DND-41 (cell line): ENCODE measurements around the gene FLRT1.

Experiments used
- ATAC-seq: fragments of 200-7000 bp; cut with Tn5 transposase; 3 replicates; pipeline ENCODE4 v1.9.1; 2021; ENCODE audit warnings: low read depth; ENCODE audit not compliant: insufficient read depth
- DNase-seq: peaks from one replicate; pipeline ENCODE4 v3.0.0-alpha.2; 2020
- H2AFZ ChIP-seq: 2 replicates; pipeline ENCODE4 v1.6.0; 2012; ENCODE audit warnings: low read depth, low read length
- H3K27ac ChIP-seq: 2 replicates; pipeline ENCODE4 v1.5.1; 2012; ENCODE audit warnings: low read length, inconsistent platforms
- H3K27me3 ChIP-seq: fragments of 200-600 bp; sonication (generic); 2 replicates; pipeline ENCODE4 v1.6.0; 2012; ENCODE audit warnings: low read length, mild to moderate bottlenecking, inconsistent platforms; ENCODE audit not compliant: insufficient read depth, poor library complexity
- H3K36me3 ChIP-seq: 2 replicates; pipeline ENCODE4 v1.5.1; 2012; ENCODE audit warnings: low read length, inconsistent platforms; ENCODE audit not compliant: insufficient read depth
- H3K4me1 ChIP-seq: 2 replicates; pipeline ENCODE4 v1.5.1; 2012; ENCODE audit warnings: mild to moderate bottlenecking, low read length; ENCODE audit not compliant: insufficient read depth
- H3K4me2 ChIP-seq: 2 replicates; pipeline ENCODE4 v1.6.0; 2012; ENCODE audit warnings: mild to moderate bottlenecking, moderate library complexity, low read length, inconsistent platforms; ENCODE audit not compliant: insufficient read depth
- H3K4me3 ChIP-seq, 2 experiments: fragments of 200-600 bp in 1 of 2; shearing (Covaris generic) in 1 of 2; 2 replicates each; pipeline ENCODE4 v1.5.1; 2012 to 2016; ENCODE audit warnings: inconsistent platforms in 2 of 2, low read length in 2 of 2, mild to moderate bottlenecking in 2 of 2, low read depth in 1 of 2, moderate library complexity in 1 of 2
- H3K79me2 ChIP-seq: 2 replicates; pipeline ENCODE4 v1.6.0; 2012; ENCODE audit warnings: low read length, inconsistent platforms; ENCODE audit not compliant: insufficient read depth
- H3K9ac ChIP-seq: 2 replicates; pipeline ENCODE4 v1.6.0; 2012; ENCODE audit warnings: low read depth, mild to moderate bottlenecking, inconsistent platforms, low read length, moderate library complexity
- H3K9me3 ChIP-seq: 2 replicates; pipeline ENCODE4 v1.5.1; 2012; ENCODE audit warnings: low read length, moderate library complexity, mild to moderate bottlenecking, inconsistent platforms; ENCODE audit not compliant: insufficient read depth, severe bottlenecking
- H4K20me1 ChIP-seq: 2 replicates; pipeline ENCODE4 v1.6.0; 2012; ENCODE audit warnings: low read length; ENCODE audit not compliant: insufficient read depth
- EZH2 ChIP-seq: IDR thresholded peaks from 3 replicates; pipeline ENCODE4 v1.6.1; 2012; ENCODE audit warnings: borderline replicate concordance, low read depth, mild to moderate bottlenecking, moderate library complexity, low read length, inconsistent platforms; ENCODE audit not compliant: severe bottlenecking
- TF ChIP-seq, protein P1 (sequence below): IDR thresholded peaks from 2 replicates; pipeline ENCODE4 v1.5.1; 2012; ENCODE audit warnings: borderline replicate concordance, low read length, moderate library complexity, mild to moderate bottlenecking; ENCODE audit not compliant: poor library complexity, severe bottlenecking; ENCODE audit errors: extremely low read depth

FLRT1 gene

DNA sequence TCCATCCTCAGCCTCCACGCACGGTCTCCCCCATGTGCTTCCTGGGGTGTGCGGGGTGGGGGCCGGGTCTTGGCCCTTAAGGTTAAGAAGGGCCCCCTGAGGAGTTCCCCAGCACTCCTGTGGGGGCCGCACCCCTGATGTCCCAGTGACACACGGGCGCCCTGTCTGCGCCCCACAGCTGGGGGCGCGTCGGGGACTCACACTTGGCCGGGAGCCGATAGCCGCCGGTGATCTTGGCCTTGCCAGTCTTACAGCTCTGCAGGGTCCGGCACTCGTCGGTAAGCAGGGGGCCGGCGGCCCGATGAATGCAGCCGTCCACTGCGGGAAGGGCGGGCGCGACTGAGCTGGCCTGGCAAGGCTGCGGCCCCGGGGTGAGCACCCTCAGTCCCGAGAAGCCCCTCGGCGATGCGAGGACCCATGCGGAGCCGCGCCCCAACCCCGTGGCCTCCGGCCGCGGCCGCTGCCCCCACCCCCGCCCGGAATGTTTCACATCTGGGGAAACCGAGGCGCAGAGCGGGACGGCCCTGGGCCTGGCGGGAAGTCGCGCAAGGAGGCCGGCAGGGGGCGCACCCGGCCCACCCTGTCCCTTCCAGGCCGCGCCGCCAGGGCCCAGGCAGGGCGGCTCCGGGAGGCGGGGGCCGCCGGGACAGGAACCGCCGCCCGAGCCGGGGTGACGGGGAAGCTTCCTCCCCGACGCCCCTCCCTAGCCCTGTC is 35.5 kb upstream of the FLRT1 start:
- peaks cover 67% of the 10 kb centered on the region for H3K36me3 ChIP-seq
- no peak overlapping the region for H3K27ac ChIP-seq
- H3K4me2 ChIP-seq: no peak overlapping the region
- no peaks in the 10 kb centered on the region for H3K4me1 ChIP-seq
- H3K27me3 ChIP-seq: no peaks in the 10 kb centered on the region
- H3K4me3 ChIP-seq: no peak overlapping the region
- peaks cover 6% of the 10 kb centered on the region; the same call in 1 of the 2 replicates for H3K79me2 ChIP-seq
- no peak overlapping the region for H3K9ac ChIP-seq
- no peaks in the 10 kb centered on the region for H3K9me3 ChIP-seq
- DNase-seq: no peak
- H2AFZ ChIP-seq: no peak overlapping the region
- TF ChIP-seq EZH2: no peak
- TF ChIP-seq, protein P1, sequence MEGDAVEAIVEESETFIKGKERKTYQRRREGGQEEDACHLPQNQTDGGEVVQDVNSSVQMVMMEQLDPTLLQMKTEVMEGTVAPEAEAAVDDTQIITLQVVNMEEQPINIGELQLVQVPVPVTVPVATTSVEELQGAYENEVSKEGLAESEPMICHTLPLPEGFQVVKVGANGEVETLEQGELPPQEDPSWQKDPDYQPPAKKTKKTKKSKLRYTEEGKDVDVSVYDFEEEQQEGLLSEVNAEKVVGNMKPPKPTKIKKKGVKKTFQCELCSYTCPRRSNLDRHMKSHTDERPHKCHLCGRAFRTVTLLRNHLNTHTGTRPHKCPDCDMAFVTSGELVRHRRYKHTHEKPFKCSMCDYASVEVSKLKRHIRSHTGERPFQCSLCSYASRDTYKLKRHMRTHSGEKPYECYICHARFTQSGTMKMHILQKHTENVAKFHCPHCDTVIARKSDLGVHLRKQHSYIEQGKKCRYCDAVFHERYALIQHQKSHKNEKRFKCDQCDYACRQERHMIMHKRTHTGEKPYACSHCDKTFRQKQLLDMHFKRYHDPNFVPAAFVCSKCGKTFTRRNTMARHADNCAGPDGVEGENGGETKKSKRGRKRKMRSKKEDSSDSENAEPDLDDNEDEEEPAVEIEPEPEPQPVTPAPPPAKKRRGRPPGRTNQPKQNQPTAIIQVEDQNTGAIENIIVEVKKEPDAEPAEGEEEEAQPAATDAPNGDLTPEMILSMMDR: no peak
- ATAC-seq: no peak
- H4K20me1 ChIP-seq: peaks cover 53% of the 10 kb centered on the region

DNA sequence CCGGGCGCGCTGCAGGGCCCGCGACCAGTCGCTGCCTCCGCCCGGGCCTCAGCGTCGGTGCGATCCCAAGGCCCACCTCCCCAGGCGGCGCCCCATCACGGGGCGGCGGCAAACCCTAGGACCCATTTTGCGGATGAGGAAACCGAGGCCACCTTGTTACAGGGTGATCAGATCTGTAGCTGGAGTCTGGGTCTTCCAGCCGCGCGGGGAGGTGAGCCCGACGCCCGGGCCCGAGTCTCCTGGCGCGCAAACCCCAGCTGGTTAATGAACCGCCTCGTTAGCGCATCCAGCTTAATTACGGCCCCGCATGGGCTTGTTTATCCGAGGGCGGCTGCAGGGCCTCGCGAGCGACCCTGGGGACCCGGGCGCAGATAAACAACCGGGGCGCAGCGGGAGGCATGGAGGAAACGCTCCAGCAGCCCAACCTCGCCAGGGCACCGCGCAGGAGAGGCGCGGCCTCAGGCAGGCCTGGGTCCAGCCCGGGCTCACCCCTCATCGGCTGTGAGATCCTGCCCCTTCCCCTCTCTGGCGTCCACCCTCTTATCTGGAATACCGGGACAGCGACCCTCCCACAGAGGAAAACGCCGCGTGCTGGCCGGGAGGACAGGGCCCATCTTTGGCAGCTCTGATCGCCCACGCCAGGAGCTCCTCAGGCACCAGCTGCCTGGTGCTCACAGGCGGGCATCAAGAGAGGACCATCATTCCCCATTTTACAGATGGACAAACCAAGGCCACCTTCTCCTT is 34.8 kb upstream of the FLRT1 start:
- Histone ChIP-seq H4K20me1 (peaks cover 54% of the 10 kb centered on the region), H3K79me2 (no peaks in the 10 kb centered on the region), H3K4me3 (no peak overlapping the region), H2AFZ (no peak overlapping the region), H3K27ac (no peak overlapping the region), H3K9me3 (no peaks in the 10 kb centered on the region), H3K36me3 (peaks cover 62% of the 10 kb centered on the region), H3K4me1 (no peaks in the 10 kb centered on the region), H3K9ac (no peak overlapping the region), H3K4me2 (no peak overlapping the region), H3K27me3 (no peaks in the 10 kb centered on the region)
- ATAC-seq (no peak), DNase-seq (no peak)
- TF ChIP-seq, protein P1: no peak
- no peak for TF ChIP-seq EZH2

DNA sequence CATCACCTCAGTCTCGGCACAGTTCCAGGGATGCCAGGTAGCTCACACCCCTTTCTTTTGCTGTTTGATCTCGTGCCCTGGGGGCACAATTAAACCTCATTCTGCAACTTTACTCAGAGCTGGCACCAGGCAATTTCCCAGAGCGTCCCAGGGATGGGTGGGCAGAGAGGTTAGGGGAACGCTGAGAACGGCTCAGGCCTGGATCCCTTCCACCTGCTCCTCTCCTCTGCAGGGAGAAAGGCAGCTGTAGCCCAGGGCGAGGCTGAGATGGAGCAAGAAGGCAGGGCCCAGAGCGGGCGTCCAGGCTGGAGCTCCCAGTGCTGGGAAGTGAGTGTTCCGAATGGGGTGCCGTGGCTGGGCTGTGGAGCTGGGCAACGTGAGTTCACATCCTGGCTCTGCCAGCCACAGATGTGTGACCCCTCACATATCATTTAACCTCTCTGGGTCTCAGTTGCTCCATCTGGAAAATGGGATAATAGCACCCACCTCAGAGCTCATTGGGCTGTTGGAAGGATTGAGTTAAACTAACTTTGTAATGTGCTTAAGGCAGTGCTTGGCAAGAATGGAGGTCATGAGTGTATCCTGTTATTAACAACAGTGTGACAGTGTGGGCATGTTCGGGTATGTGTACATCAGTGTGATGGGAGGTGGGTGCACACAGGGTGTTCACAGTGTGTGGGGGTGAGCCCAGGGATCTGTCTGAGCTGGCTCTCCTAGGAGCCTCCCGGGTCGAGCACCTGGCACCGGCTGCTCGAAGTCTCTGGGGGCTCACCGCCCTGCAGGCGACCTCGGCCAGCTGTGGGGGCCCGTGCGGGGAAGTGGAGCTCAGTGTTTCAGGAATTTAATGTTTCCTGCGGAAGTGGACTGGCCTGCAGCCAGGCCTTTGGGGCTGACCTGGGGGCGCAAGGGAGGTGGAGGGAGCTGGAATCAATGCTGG is 34.0 kb upstream of the FLRT1 start:
- no peaks in the 10 kb centered on the region for H3K79me2 ChIP-seq
- H3K9ac ChIP-seq: no peak overlapping the region
- no peak for DNase-seq
- no peak overlapping the region for H3K4me3 ChIP-seq
- H3K4me2 ChIP-seq: no peak overlapping the region
- TF ChIP-seq EZH2: no peak
- H4K20me1 ChIP-seq: peaks cover 52% of the 10 kb centered on the region
- H3K27ac ChIP-seq: no peak overlapping the region
- no peak overlapping the region for H2AFZ ChIP-seq
- no peaks in the 10 kb centered on the region for H3K4me1 ChIP-seq
- H3K9me3 ChIP-seq: no peaks in the 10 kb centered on the region
- H3K36me3 ChIP-seq: peaks cover 54% of the 10 kb centered on the region
- H3K27me3 ChIP-seq: no peaks in the 10 kb centered on the region
- ATAC-seq: 0 out of 3 replicates have a peak, but pooled peaks have one; percentile 15
